Renal cortex interstitium (tissue), 11 donors: ENCODE measurements around the gene CMSS1. TPM values are rescaled to one million over a fixed set of nuclear protein-coding genes. Genes with fewer than 3 reads are reported as not detected.
"Not testable (repeated sequence)": the region's sequence is repeated elsewhere in the genome, so short reads cannot be mapped to it uniquely, and the experiment has no call there.

Experiments
- DNase-seq, 11 donors: peaks; one replicate each; pipeline ENCODE4 v3.0.0-alpha.2; 2013; ENCODE audit warnings: low read depth in 9 of 11, low spot score in 4 of 11; ENCODE audit errors: extremely low read depth in 1 of 11
- polyA plus RNA-seq, 3 donors: library from polyadenylated mRNA; unstranded; fragments of 120-200 nt; gene quantifications; one replicate each; pipeline ENCODE4 v1.2.1, GENCODE V29; 2013; ENCODE audit not compliant: insufficient read length in 3 of 3

Gene CMSS1
- polyA plus RNA-seq, 3 donors: 43.2 to 47.4 (median 44.5) TPM

DNA sequence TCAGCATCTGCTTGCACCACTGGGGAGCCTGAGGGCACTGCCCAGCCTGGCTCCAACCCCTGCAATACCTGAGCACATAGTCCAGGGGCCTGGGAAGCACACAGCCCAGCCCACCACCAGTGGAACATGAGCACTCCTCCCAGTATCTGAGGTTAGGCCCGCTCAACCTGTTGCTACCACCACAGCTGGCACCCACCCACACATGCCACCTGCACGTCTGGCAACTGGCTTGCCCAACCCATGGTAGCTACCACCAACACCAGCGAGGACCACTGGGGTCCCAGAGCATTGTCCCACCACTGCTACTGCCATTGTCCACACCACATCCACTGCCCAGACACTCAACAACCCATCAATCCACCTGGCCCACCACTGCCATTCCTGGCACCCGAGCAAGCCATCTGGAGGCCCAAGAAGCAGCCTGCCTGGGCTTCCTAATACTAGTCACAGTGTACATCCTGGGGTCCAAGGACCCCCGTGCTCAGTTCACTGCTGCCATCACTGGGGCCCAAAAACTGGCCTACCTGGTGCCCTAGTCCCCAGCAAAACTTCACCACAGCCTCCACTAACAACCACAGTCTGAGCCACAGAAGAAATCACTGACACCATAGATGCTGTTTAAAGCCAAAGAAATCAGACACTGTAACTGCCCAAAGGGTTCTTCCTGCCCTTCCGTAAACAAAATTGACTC lies 381.1 kb downstream of the CMSS1 start:
- DNase-seq: no peak

DNA sequence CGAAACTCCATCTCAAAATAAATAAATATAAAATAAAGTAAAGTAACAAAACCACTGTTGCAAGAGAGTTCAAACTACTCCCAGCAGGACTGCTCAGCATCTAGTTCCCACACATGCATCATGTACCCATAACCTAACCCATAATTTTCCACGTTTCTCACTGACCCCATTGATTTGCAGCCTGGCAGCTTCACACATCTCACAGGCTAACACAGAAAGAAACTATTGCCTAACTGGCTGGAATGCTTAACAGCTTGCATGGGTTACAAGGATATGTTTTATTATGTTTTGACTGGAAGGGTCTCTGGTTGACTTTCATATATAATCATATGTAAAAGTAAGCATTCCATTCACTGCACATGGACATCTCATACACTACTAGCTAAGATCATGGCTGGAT lies 387.5 kb downstream of the CMSS1 start:
- peak in 2 of 11 donors; percentile 15 to 36 for DNase-seq

DNA sequence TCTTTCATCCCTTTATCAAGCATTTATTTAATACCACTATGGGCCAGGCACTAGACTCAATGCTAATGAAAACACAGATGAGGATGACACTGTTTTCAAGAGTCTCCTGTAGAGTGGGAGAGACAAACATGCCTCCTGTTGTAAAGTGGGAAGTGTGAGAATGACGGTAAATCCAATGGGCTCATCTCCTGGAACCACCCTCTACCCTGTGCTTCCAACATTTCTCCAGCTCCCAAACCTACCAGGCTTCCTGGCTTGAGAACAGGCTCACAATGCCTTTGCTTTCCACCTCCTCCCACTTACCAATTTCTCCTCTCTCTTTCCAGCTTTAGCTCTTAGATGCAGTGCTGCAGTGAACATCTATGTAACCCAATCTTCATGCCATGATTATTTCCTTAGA lies 389.0 kb downstream of the CMSS1 start:
- DNase-seq: no peak

DNA sequence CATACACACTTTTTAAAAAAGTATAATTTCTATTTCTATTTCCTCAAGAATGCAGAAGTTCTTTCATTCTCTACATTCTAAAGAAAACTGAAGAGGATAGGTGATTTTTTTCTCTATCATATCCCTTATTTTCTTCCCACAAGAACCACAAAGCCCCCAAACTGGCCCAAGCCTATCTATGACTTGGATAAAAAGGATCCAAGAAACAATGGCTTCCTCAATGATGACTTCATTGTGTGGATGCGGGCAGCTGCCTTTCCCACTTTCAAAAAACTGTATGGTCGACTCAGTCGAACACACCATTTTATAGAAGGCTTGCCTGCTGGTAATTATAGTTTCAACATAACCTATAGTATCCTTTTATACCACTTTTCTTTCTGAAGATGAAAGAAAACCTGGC lies 390.2 kb downstream of the CMSS1 start:
- DNase-seq: no peak

DNA sequence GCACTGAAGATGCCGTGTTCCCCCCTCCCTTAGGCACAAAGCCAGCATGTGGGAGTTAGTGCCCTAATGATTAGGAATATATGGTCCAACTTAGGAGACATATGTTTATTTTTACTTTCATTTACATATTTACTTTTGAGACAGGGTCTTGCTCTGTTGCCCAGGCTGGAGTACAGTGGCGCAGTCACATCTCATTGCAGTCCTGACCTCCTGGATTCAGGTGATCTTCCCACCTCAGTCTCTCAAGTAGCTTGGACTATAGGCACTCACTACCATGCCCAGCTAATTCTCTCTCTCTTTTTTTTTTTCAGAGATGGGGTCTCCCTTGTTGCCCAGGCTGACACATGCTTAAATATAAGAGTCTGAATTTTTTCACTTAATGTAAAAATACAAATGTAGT lies 391.5 kb downstream of the CMSS1 start:
- DNase-seq: no peak

DNA sequence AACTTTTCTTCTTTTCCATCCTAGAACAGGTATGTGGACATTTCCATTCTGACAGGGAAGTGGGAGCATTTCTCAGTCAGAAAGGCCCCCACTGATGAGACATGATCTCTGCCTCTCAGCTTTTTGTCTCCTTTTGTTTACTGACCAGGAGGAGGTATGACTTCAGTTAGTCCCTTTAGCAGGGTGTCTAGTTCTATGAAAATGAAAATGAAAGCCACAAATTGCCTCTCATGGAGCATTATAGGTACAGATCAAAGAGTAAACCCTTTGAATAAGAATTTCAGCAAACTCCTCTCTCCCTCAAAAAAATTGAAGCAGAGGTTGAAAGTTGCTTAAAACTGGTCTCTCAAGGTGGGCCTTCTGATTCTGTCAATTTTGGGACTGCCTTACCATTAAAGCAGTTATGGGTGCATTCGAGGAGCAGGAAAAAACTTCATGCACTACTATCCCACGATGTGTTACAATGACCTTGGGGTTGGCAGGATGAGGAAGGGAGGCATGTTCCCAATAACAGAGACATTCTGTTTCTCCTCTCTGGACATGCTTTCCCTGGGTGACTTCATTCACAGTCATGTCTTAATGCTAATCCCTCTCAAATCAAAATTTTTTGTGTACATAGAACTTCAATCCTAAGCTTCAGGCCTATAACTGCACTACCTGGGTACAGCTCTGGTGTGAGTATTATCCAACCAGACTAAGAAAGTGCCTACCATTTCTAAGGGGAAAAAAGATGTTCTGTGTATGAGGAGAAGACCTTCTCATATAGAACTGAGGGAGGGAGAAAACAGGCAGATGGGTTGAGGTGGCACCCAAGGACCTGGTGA lies 392.5 kb downstream of the CMSS1 start:
- no peak for DNase-seq

DNA sequence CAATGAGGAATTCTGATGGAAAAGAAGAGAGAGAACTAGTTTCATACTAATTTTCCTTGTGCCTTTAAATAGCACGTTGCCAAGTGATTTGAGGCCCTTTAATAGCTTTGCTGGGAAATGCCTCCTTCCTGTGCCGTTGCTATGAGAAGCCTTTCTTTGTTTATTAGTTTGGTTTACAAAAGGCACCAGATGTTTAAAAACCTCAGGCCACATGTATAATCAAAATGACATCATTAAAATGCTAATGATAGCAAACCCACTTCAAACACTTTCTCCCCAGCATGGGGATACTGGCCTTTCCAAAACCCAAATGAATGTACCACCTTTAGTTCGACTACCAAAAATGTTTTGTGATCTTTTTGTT lies 393.1 kb downstream of the CMSS1 start:
- peak; percentile 35 to 83 (median 58) for DNase-seq

DNA sequence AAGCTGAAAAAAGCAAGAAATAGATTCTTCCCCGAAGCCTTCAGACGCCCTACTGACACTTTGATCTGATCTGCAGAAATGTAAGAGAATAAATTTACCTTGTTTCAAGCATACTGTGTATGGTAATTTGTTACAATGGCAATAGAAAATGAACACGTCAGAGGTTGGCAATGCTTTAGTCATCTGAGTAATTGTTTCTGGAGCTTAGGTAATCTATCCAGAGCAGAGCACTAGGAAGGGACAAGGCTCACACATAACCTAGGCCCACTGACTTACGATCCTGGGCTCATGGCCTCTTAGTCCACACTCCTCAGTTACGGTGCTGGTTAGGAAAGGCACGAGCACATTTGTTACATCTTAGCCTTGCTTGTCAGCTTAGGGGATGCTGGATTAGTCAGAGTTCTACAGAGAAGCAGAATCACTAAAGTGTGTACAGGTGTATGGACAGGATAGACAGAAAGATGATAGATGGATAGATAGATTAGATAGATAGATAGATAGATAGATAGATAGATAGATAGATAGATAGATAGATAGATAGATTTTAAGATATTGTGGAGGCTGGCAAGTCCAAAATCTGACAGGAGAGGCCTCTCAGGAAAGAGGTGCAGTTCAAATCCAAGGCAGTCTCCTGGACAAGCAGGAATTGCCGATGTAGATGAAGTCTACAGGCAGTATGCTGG lies 396.4 kb downstream of the CMSS1 start:
- no peak for DNase-seq

DNA sequence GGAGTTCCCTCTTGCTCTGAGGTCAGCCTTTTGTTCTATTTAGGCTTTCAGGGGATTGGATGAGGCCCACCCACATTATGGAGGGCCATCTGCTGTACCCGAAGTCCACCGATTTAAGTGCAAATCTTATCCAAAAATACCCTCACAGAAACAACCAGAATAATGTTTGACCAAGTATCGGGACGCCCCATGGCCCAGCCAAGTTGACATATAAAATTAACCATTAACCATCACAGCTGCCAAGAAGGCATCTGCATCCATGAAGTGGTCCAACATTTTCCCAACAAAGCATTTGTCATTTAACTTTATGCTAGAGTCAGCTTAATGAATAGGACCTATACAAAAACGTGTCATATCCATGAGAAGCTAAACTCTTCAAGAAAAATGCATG lies 396.9 kb downstream of the CMSS1 start:
- no peak for DNase-seq

DNA sequence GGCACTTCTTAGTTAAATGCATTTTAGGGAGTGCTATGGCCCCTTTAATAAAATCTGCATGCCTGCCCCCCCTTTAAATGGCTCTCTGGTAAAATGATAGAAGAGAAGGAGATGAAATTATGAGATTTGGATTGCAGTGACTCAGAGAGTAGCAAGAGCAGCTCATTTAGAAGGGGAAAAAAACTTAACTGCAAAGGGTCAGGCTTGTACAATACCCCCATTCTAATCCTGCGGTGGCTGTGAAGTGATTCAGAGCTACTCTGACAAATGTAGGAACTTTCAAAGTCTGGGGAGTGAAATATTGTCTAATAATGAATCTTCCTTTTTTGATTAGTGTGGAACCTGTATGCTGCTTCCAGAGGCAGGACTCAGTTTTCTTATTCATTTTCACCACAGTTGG lies 399.1 kb downstream of the CMSS1 start:
- DNase-seq: no peak

DNA sequence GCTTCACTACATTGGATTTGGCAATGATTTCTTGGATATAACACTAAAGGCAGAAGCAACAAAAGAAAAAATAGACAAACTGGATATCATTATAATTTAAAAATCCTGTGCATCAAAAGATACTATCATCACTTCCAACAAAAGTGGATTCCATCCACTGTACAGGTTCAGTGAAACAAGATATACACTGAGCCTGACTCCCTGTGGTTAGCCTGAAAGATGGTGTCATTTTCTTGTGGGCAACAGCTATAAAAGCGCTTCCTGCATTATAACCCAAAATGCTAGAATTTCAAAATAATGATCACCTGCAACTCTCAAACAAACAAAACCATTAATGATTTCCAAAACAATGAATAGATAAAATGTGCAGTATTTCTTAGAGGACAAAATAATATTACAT lies 403.5 kb downstream of the CMSS1 start:
- no peak for DNase-seq

DNA sequence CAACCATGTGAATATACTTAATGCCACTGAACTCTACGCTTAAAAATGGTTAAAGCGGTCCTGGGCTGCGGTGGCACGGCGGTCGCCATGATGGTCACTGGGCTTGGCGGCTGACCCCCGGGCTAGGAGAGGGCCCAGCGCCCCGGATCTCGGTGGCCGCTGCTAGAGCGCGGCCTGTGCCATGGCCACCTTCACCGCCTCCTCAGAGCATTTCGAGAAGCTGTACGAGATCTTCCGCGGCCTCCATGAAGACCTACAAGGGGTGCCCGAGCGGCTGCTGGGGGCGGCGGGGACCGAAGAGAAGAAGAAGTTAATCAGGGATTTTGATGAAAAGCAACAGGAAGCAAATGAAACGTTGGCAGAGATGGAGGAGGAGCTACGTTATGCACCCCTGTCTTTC lies 407.5 kb downstream of the CMSS1 start:
- no peak for DNase-seq

DNA sequence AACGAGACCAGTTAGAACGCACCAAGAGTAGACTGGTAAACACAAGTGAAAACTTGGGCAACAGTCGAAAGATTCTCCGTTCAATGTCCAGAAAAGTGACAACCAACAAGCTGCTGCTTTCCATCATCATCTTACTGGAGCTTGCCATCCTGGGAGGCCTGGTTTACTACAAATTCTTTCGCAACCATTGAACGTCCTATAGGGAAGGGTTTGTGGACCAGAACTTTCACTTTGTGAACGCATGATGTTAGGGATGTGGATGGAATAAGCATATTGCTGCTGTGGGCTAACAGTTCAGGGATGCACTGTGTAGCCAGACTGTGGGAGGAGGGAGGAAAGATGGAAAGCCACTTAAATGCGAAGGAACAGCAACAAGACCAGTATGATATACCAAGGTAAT lies 408.2 kb downstream of the CMSS1 start:
- no peak for DNase-seq

DNA sequence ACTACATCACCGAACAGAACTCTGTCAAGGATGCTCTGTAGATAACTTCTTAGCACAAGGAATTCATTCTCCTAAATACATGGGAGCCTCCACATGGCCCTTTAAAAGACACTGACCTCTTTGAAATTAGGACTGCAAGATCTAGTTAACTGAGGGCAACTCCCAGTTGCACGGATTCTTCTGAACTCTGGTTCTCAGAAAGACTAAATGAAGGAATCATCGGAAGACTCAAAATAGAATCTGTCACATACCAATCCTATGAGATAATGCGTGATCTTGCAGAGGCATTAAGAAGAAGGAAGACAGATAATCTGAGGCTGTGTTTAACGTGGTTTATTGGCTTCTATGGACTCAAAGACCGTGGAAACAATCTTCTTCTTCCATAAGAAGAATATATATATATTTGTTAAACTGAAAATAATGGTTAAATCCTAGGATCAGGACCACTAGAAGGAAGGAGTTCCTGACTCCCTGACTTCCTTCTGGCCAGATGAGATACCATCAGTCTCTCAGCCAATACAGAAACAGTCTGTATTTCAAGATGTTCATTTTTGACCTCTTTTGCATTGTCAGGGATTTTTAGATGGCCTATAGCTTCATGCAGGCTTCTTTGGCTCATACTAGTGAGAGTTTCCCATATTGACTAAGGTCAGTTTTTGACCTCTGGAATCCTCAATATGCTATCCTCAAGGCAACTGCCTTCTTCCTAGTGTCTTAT lies 409.2 kb downstream of the CMSS1 start:
- no peak for DNase-seq

DNA sequence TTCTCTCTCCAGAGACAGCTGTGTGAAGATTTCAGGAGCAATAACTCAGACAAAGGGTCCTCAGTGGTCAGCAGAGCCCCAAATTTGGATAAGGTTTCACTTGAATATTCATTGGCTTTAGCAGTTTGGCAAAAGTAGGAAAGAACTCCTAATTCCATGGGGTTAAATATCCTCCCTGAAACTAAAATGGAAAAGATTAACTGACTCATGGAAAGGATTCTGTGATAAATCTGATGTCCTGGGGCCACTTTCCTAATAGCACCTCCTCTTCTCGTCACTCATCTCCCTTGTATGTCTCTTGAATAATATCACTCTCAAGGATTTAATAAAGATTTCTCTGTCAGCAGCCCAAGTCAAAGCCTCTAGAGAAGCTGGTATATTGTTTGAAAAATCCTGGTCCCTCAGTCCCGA lies 409.9 kb downstream of the CMSS1 start:
- no peak for DNase-seq

DNA sequence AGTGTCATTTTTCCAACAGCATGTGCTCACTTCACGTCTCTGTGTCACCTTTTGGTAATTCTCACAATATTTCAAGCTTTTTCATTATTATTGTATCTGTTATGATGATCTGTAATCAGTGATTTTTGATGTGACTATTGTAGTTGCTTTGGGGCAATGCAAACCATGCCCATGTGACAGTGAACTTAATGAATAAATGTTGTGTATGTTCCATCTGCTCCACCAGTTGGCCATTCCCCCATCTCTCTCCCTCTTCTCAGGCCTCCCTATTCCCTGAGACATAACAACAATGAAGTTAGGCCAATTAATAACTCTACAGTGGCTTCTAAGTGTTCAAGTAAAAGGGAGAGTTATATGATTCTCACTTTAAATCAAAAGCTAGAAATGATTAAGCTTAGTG lies 410.6 kb downstream of the CMSS1 start:
- no peak for DNase-seq

DNA sequence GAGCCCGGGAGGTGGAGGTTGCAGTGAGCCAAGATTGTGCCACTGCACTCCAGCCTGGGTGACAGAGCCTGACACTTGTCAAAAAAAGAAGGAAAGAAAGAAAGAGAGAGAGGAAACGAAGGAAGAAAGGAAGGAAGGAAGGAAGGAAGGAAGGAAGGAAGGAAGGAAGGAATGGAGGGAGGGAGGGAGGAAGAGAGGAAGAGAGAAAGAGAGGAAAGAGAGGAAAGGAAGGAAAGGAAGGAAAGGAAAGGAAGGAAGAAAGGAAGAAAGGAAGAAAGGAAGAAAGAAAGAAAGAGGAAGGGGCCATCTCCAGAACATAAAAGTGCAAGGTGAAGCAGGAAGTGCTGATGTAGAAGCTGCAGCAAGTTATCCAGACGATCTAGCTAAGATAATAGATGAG lies 411.5 kb downstream of the CMSS1 start:
- DNase-seq: not testable (repeated sequence)

DNA sequence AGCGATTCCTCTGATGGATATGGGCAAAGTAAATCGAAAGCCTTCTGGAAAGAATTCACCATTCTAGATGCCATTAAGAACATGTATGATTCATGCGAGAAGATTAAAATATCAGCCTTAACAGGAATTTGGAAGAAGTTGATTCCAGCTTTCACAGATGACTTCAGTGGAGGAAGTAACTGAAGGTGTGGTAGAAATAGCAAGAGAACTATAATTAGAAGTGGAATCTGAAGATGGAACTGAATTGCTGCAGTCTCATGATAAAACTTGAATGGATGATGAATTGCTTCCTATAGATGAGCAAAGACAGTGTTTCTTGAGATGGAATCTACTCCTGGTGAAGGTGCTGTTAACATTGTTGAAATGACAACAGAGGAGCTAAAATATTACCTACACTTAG lies 413.0 kb downstream of the CMSS1 start:
- DNase-seq: no peak
